Measurements from ENCODE around the gene RFX8.
"Not testable (repeated sequence)": the region's sequence is repeated elsewhere in the genome, so short reads cannot be mapped to it uniquely, and the experiment has no call there.

RFX8 gene

DNA sequence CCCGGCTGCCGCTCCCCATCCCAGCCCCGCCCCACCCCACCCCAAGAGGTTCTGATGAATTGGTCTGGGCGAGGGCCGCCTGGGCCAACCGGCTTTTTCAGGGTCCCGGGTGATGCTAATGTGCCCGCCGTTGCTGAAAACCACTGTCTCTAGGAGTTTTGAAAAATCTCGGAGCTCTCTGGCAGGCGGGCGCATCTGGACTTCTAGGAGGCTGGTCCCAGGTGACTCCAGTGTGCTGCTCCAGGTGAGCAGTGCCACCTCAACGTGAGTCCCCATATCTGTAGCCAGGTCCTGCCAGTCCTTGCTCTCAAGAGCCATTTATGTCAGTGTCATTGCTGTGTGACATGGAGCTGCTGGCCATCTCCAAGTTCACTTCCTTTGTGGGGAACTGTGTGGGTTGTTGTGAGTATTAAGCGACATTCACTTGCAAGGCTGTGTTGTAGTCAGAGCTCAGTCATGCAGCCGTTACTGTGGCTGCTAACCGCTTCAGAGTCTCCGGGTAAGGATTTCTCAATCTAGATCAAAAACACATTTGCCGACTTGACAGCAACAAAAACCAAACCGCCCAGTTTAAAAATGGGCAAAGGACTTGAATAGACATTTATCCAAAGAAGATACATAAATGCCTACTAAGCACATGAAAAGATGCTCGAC, at the start of gene RFX8:
Gene RFX8 (minus strand): TSS at position 382 of the 654 bp plus-strand sequence. CDS start 8,264 bp downstream, outside the sequence.
- no peak for DNase-seq

- DNase-seq, result no peak
These were observed 46.6 kb upstream of the RFX8 start for GRCh38 chr2:101521487-101521886.

GRCh38 chr2:101520246-101520645, 45.3 kb upstream of the RFX8 start:
- DNase-seq, result no peak

DNA sequence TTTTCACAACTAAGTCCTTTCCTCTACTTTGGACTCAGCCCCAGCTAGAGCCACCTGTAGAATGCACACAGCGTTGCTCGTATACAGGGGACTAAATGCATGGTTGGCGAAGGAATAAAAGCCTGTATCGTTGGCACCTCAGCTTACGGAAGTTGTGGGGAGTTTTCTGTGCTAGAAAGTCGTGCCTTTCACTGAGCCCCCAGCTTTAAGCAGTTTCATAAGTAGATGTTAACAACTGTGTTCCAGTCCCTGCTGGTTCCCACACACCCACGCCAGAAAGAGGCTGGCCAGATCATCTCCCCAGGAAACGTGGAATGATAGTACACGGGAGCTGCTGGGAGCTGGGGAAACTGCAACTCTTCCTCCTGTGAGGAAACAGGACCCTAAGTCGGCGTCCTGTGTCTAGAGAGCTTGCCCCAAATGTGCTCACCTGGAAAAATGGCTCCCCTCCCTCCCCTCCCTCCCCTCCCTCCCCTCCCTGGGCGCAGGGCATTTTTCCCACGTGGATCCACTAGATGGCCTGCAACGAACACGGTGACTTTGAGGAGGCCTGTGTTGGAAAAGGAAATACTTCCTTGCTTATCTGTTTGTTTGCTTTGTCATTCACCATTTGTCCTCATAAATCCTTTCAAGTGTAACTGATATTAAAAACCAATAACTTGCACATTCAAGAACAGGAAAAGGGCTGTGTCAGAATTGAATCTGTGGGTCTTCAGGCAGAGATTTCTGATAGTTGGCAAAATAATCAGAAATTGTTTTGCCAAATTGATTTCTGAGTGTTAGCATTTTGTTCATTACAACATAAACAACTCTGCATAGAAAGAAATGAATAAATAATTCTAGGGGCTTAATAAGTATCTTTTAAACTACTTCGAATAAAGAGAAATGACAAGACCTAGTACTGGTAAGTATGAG, 43.9 kb upstream of the RFX8 start:
- no peak for DNase-seq

DNA sequence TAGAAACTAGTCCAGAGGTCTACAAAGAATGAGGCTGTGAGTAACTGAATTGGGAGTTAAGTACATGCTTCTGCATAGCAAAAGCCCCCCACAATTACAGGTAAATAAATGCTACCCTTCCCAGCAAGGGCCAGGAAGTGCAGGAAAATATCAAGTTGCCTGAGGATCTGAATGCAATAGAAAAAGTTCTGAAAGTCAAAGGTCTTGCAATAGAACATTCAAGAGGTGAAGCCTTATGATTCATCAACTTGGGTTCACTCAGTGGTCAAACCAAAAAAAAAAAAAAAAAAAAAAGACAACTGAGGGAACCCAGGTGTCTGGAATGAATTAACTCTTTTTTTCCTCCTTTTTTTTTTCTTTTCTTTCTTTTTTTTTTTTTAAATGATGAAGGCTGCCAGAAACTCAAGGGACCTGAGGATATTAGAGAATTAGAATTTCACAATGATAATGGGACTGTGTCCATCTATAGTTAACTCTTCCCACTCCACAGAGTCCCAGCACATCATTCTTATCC, 42.9 kb upstream of the RFX8 start:
- DNase-seq, result no peak

DNA sequence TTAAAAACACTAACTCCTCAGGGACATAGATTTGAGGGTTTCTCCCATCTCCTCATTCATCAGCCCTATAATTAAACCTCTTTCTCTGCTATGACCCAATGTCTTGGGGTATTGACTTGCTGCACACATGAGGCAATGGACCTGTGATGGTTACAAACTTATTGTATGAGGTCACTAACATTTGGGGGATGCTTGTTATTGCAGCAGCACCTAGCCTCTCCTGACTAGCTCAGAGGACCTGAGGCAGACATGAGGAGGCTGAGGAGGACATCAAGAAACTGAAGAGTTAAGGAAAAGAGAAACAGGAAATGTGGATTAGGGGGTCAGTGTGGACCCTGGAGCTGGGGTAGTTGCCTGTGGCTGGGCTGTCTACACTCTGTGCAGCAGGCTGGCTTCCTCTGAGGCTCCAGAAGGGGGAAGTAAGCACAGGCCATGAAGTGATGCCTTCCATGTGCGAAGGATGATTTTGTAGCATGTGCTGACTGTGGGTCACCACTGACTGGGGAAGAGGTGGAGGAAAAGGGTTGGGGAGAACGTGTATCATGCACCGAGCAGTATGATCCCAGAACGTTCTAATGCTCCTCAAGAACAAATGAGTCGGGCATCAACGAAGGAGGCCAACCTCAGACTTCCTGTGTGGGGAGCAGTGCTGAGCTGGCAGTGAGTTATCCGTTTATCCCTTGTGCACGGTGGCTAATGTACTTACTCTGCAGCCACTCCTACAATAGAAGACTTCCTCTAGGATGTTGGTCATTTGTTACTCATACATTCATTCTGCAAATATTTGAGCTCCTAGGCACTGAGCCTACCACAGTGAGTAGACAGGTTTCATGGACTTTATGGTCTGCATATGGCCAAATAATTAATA, 42.1 kb upstream of the RFX8 start:
- no peak for DNase-seq

DNA sequence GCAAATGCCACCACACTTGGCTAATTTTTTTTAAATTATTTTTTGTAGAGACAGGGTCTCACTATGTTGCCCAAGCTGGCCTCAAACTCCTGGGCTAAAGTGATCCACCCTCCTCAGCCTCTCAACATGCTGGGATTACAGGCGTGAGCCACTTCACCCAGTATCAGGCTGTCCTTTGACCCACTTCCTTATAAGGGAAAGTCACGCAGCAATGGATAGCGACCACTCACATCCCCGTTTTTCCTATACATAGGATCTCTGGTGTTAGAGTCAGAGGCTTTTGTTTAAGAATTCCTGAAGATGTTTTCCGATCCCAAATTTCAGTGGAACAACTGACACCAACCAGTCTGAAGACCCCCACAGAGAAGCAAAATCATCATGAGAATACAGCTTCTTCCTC, 41.4 kb upstream of the RFX8 start:
- no peak for DNase-seq

- DNase-seq, result no peak
These were observed 40.6 kb upstream of the RFX8 start for GRCh38 chr2:101515477-101515876.

DNA sequence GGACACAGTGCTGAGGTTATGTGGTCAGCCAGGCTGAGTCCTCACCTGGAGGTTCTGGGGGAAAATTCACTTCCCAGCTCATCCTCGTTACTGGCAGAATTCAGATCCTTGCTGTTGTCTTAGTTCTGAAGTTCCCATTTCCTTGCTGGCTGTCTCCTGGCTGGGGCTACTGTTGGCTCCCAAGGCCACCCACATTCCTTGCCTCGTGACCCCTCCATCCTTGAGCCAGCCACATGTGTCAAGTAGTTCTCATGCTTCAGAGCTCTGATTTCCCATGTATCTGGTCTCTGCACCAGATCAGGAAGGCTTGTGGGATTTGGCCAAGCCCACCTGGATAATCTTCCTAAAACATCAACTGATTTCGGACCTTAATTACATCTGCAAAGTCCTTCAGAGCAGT, 38.1 kb upstream of the RFX8 start:
- no peak for DNase-seq

DNA sequence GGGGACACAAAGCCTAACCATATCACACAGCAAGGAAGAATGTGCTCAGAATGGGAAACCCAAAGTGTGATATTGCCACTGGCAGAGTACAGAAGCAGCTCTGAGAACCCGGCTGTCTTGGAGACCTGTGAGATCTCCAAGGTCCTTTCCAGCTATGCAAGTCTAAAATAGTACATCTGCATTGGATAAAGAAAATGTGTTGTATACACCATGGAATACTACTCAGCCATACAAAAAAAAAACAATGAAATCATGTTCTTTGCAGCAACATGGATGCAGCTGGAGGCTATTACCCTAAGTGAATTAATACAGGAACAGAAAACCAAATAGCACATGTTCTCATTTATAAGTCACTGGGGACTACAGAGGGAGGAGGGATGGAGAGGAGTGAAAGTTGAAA, 36.5 kb upstream of the RFX8 start:
- DNase-seq, result no peak

GRCh38 chr2:101509499-101510284, 34.8 kb upstream of the RFX8 start:
- no peak for DNase-seq

DNA sequence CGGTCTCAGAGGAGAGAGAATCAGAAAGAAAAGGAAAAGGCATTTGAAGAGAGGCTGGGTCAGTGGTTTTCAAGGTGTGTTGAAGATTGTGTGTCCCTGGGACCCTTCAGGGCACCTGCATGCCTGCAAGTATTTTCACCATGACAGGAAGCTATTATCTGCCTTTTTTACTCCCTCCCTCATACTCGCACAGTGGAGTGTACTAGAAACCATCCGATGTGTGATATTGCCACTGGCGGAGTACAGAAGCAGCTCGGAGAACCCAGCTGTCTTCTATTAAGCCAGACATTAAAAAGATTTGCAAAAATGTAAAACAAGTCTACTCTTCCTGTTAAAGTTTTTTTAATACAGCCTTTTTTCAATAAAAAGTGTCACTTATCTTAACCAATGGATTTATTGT, 33.7 kb upstream of the RFX8 start:
- DNase-seq, result no peak

DNA sequence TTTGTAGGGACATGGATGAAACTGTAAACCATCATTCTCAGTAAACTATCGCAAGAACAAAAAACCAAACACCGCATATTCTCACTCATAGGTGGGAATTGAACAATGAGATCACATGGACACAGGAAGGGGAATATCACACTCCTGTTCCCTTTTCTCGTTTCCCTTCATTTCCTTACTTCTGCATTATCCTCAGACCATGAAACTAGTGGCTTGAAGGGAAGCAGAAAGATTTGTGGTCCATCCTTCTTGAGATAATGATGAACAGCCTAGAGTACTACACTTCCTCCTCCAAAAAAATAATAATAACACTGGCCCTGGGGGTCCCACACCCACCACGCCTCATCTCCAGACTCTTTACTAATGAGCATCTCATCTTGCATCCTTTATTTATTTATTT, 30.4 kb upstream of the RFX8 start:
- not testable (repeated sequence) for DNase-seq

- not testable (repeated sequence) for DNase-seq
These were observed 29.8 kb upstream of the RFX8 start for GRCh38 chr2:101504744-101505143.

GRCh38 chr2:101502095-101502494, 27.2 kb upstream of the RFX8 start:
- DNase-seq, result no peak

DNA sequence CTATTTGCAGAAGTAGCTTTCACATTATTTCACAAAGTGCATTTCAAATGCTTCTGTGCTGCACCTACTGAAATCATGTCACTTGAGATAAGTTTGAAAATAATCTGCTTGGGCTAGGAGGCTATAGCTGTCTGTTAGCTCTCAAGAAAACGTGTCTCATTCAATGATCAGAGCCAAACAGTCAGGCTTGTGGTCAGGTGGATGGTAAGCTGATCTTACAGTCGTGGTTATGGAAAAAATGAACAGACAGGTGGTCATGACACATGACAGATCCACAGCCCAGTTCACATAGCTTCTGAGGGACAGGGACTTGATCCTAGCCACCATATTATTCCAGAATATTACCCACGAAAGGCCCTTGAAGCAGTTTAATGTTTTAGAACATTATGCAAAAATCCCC, 26.5 kb upstream of the RFX8 start:
- no peak for DNase-seq

- no peak for DNase-seq
These were observed 25.9 kb upstream of the RFX8 start for GRCh38 chr2:101500860-101501259.

GRCh38 chr2:101500180-101500579, 25.3 kb upstream of the RFX8 start:
- no peak for DNase-seq

DNA sequence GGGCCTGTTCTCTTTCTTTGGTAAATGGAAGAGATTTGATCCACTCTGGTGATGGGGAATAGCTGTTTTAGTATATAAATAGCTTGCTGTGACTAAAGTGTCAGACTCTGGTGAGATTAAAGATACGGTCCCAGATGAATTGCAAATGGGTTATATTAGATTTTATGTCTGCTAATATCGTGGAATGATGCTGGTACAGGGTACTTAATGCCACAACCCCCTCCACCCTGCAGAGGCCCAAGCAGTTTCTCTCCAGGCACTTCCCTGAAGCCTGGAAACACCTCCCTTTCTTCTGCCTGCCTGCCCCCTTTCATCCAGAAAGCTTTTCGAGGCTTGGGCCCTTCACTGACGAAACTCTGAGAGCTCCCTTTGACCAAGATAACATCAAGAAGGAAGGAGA, 21.4 kb upstream of the RFX8 start:
- no peak for DNase-seq

DNA sequence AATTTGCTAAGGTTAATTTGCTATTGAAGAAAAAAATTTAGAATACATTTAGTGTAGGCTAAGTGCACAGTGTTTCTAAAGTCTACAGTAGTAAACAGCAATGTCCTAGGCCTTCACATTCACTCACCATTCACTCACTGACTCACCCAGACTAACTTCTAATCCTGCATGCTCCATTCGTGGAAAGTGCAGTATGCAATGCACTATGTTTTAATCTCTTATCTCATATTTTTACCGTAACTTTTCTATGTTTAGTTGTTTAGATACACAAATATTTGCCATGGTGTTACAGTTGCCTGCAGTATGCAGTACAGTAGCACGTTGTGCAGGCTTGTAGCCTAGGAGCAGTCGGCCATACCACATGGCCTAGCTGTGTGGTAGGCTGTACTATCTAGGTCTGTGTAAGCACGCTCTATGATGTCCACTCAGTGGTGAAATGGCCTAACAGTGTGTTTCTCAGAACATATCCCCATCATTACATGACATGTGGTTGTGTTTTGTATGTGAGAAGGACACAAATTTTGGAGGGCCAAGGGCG, 18.1 kb upstream of the RFX8 start:
- DNase-seq, result no peak

DNA sequence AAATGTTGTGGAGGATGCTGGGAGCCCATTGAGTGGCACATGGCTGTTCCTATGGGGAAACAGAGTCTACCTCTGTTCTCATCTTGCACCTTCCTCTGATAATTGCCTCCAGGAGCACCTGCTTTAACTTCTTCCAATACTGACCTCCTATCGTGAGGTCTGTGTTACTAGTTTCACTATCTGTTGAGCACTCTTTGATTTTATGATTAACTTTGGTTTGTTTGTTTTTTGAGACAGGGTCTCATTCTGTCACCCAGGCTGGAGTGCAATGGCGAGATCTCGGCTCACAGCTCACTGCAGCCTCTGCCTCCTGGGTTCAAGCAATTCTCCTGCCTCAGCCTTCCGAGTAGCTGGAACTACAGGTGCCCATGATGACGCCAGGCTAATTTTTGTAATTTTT, 12.1 kb upstream of the RFX8 start:
- DNase-seq, result no peak

GRCh38 chr2:101486258-101486701, 11.4 kb upstream of the RFX8 start:
- DNase-seq, result no peak

Data from cerebellar nuclear complex (tissue), 1 donor.